Neural crest cell (in vitro differentiated cells): Measurements from ENCODE around the gene NEK11. TPM values are rescaled to one million over a fixed set of nuclear protein-coding genes. Genes with fewer than 3 reads are reported as not detected.

Experiments used
- DNase-seq: peaks from one replicate; pipeline ENCODE4 v3.0.0; 2021; ENCODE audit warnings: low read depth, mixed read lengths, low spot score
- H3K27ac Mint-ChIP-seq: one replicate; pipeline ENCODE4 v1.8.0; 2021; ENCODE audit warnings: mild to moderate bottlenecking, mixed read lengths; ENCODE audit not compliant: unreplicated experiment
- H3K27me3 Mint-ChIP-seq: 2 replicates; pipeline ENCODE4 v1.8.0; 2021; ENCODE audit warnings: low read depth, mild to moderate bottlenecking, mixed read lengths
- H3K36me3 Mint-ChIP-seq: 2 replicates; pipeline ENCODE4 v1.8.0; 2021; ENCODE audit warnings: low read depth, mild to moderate bottlenecking, mixed read lengths
- H3K4me1 Mint-ChIP-seq: 2 replicates; pipeline ENCODE4 v1.8.0; 2021; ENCODE audit warnings: mixed read lengths
- H3K4me3 Mint-ChIP-seq: one replicate; pipeline ENCODE4 v1.8.0; 2021; ENCODE audit warnings: mild to moderate bottlenecking, mixed read lengths
- H3K9me3 Mint-ChIP-seq: 2 replicates; pipeline ENCODE4 v1.8.0; 2021; ENCODE audit warnings: mixed read lengths
- CTCF ChIP-seq: fragments of 200-600 bp; sonication (generic); conservative IDR thresholded peaks from 2 replicates; pipeline ENCODE4 v1.5.0; 2021; ENCODE audit warnings: antibody characterized with exemption, mild to moderate bottlenecking
- total RNA-seq: library from RNA; stranded (reverse); gene quantifications from 2 replicates; pipeline ENCODE4 v1.2.1, GENCODE V29; 2021

The NEK11 gene
- total RNA-seq, 1 donor from 2014 or later = 4.9 TPM

GRCh38 chr3:131223373-131224289 lies 197.0 kb downstream of the NEK11 start:
- Mint-ChIP-seq H3K36me3 (no peaks in the 10 kb centered on the region), H3K27me3 (no peaks in the 10 kb centered on the region), H3K4me3 (no peak overlapping the region), H3K4me1 (no peaks in the 10 kb centered on the region), H3K27ac (peak overlapping the region; percentile 8), H3K9me3 (no peaks in the 10 kb centered on the region)
- no peak for DNase-seq
- TF ChIP-seq CTCF = no peak

DNA sequence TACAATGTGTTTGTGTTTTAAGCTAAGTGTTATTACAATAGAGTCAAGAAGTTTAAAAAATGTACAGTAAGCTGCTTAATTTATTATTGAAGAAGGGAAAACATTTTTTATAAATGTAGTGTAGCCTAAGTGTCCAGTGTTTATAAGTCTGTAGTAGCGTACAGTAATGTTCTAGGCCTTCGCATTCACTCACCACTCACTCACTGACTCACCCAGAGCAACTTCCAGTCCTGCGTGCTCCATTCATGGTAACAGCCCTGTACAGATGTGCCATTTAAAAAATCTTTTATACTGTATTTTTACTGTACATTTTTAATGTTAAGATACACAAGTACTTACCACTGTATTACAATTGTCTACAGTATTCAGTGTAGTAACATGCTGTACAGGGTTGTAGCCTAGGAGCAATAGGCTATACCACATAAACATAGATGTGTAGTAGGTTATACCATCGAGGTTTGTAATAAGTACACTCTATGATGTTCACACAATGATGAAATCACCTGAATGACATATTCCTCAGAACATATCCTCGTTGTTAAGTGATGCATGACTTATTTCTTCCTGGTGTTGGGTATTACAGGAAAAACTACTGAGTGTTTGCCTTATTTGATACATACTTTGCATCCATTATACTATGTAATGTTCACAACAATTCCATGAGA lies 198.3 kb downstream of the NEK11 start:
- no peaks in the 10 kb centered on the region for H3K27me3 Mint-ChIP-seq
- no peak overlapping the region for H3K27ac Mint-ChIP-seq
- no peak overlapping the region for H3K4me3 Mint-ChIP-seq
- no peak for DNase-seq
- no peaks in the 10 kb centered on the region for H3K36me3 Mint-ChIP-seq
- H3K4me1 Mint-ChIP-seq = no peaks in the 10 kb centered on the region
- TF ChIP-seq CTCF = no peak
- no peaks in the 10 kb centered on the region for H3K9me3 Mint-ChIP-seq

GRCh38 chr3:131228522-131228921 lies 201.8 kb downstream of the NEK11 start:
- H3K9me3 Mint-ChIP-seq = no peaks in the 10 kb centered on the region
- no peaks in the 10 kb centered on the region for H3K4me1 Mint-ChIP-seq
- H3K27ac Mint-ChIP-seq = no peak overlapping the region
- TF ChIP-seq CTCF = no peak
- H3K4me3 Mint-ChIP-seq = no peak overlapping the region
- DNase-seq = no peak
- H3K36me3 Mint-ChIP-seq = no peaks in the 10 kb centered on the region
- no peaks in the 10 kb centered on the region for H3K27me3 Mint-ChIP-seq

- Mint-ChIP-seq H3K9me3 (no peaks in the 10 kb centered on the region), H3K36me3 (no peaks in the 10 kb centered on the region), H3K27ac (no peak overlapping the region), H3K4me1 (peaks cover 11% of the 10 kb centered on the region), H3K27me3 (no peaks in the 10 kb centered on the region), H3K4me3 (no peak overlapping the region)
- DNase-seq = no peak
- TF ChIP-seq CTCF = no peak
These were observed 205.2 kb downstream of the NEK11 start for GRCh38 chr3:131231710-131232389.

GRCh38 chr3:131232711-131233267 lies 206.1 kb downstream of the NEK11 start:
- H3K27me3 Mint-ChIP-seq = no peaks in the 10 kb centered on the region
- TF ChIP-seq CTCF = no peak
- DNase-seq = no peak
- no peaks in the 10 kb centered on the region for H3K9me3 Mint-ChIP-seq
- H3K4me3 Mint-ChIP-seq = no peak overlapping the region
- no peaks in the 10 kb centered on the region for H3K36me3 Mint-ChIP-seq
- H3K27ac Mint-ChIP-seq = no peak overlapping the region
- peaks cover 11% of the 10 kb centered on the region for H3K4me1 Mint-ChIP-seq
